Measurements from ENCODE around the gene SOX10. TPM values are rescaled to one million over a fixed set of nuclear protein-coding genes. Genes with fewer than 3 reads are reported as not detected.
"Not testable (repeated sequence)": the region's sequence is repeated elsewhere in the genome, so short reads cannot be mapped to it uniquely, and the experiment has no call there.

SOX10 gene
- total RNA-seq, 4 donors from 2014 or later, result 2.5 TPM; not detected in 3

GRCh38 chr22:37985050-37985585 is 763 bp upstream of the SOX10 start:
- DNase-seq (ENCODE audit: low spot score), result no peak
- no peak for TF ChIP-seq CTCF (IDR thresholded peaks at IDR 0.05)
- ATAC-seq (ENCODE audit: low FRiP score), result no peak

GRCh38 chr22:37982938-37983859 is 1.2 kb downstream of the SOX10 start:
- TF ChIP-seq CTCF (IDR thresholded peaks at IDR 0.05), result no peak
- no peak for ATAC-seq (ENCODE audit: low FRiP score)
- DNase-seq (ENCODE audit: low spot score), result no peak

GRCh38 chr22:37982151-37982785 is 2.1 kb downstream of the SOX10 start:
- no peak for TF ChIP-seq CTCF (IDR thresholded peaks at IDR 0.05)
- ATAC-seq (ENCODE audit: low FRiP score) (no peak), DNase-seq (ENCODE audit: low spot score) (no peak)

GRCh38 chr22:37981282-37982011 is 2.9 kb downstream of the SOX10 start:
- no peak for DNase-seq (ENCODE audit: low spot score)
- TF ChIP-seq CTCF (IDR thresholded peaks at IDR 0.05), result no peak
- ATAC-seq (ENCODE audit: low FRiP score), result no peak

- no peak for TF ChIP-seq CTCF (IDR thresholded peaks at IDR 0.05)
- ATAC-seq (ENCODE audit: low FRiP score), result no peak
- no peak for DNase-seq (ENCODE audit: low spot score)
These were observed 4.6 kb downstream of the SOX10 start for GRCh38 chr22:37979782-37980181.

- DNase-seq (ENCODE audit: low spot score) (no peak), ATAC-seq (ENCODE audit: low FRiP score) (no peak)
- no peak for TF ChIP-seq CTCF (IDR thresholded peaks at IDR 0.05)
These were observed 7.8 kb downstream of the SOX10 start for GRCh38 chr22:37976547-37976946.

- ATAC-seq (ENCODE audit: low FRiP score); DNase-seq (ENCODE audit: low spot score): not testable (repeated sequence)
These were observed 8.3 kb downstream of the SOX10 start for GRCh38 chr22:37976022-37976421.
